ENCODE results near the gene GMEB2.

The GMEB2 gene

GRCh38 chr20:63665708-63666107 lies 38.8 kb upstream of the GMEB2 start:
- DNase-seq (ENCODE audit: low read depth) = no peak
- TF ChIP-seq CTCF (IDR thresholded peaks at IDR 0.05; ENCODE audit: insufficient read depth, low read depth, low read length, missing control alignments) = no peak
- no peak overlapping the region for H3K4me3 ChIP-seq (ENCODE audit: low read depth, low read length)

GRCh38 chr20:63664861-63665594 lies 38.1 kb upstream of the GMEB2 start:
- no peak for DNase-seq (ENCODE audit: low read depth)
- no peak for TF ChIP-seq CTCF (IDR thresholded peaks at IDR 0.05; ENCODE audit: insufficient read depth, low read depth, low read length, missing control alignments)

GRCh38 chr20:63664143-63664851 lies 37.4 kb upstream of the GMEB2 start:
- no peak for DNase-seq (ENCODE audit: low read depth)
- no peak overlapping the region for H3K4me3 ChIP-seq (ENCODE audit: low read depth, low read length)
- TF ChIP-seq CTCF (IDR thresholded peaks at IDR 0.05; ENCODE audit: insufficient read depth, low read depth, low read length, missing control alignments) = no peak

More at GRCh38 chr20:63664861-63665594, 38.1 kb upstream of the GMEB2 start:
- H3K4me3 ChIP-seq (ENCODE audit: low read depth, low read length) = no peak overlapping the region

- TF ChIP-seq CTCF (IDR thresholded peaks at IDR 0.05; ENCODE audit: insufficient read depth, low read depth, low read length, missing control alignments) = no peak
- no peak for DNase-seq (ENCODE audit: low read depth)
- no peak overlapping the region for H3K4me3 ChIP-seq (ENCODE audit: low read depth, low read length)
Measured at GRCh38 chr20:63663332-63664066, 36.6 kb upstream of the GMEB2 start.

GRCh38 chr20:63662813-63663189 lies 35.9 kb upstream of the GMEB2 start:
- no peak for DNase-seq (ENCODE audit: low read depth)
- TF ChIP-seq CTCF (IDR thresholded peaks at IDR 0.05; ENCODE audit: insufficient read depth, low read depth, low read length, missing control alignments) = no peak
- no peak overlapping the region for H3K4me3 ChIP-seq (ENCODE audit: low read depth, low read length)

GRCh38 chr20:63661959-63662812 lies 35.3 kb upstream of the GMEB2 start:
- TF ChIP-seq CTCF (IDR thresholded peaks at IDR 0.05; ENCODE audit: insufficient read depth, low read depth, low read length, missing control alignments) = no peak
- H3K4me3 ChIP-seq (ENCODE audit: low read depth, low read length) = no peak overlapping the region
- DNase-seq (ENCODE audit: low read depth) = no peak

Data from GM12865 (cell line).